ENCODE results near the gene RYR1.
"Not testable (repeated sequence)": the region's sequence is repeated elsewhere in the genome, so short reads cannot be mapped to it uniquely, and the experiment has no call there.

DNA sequence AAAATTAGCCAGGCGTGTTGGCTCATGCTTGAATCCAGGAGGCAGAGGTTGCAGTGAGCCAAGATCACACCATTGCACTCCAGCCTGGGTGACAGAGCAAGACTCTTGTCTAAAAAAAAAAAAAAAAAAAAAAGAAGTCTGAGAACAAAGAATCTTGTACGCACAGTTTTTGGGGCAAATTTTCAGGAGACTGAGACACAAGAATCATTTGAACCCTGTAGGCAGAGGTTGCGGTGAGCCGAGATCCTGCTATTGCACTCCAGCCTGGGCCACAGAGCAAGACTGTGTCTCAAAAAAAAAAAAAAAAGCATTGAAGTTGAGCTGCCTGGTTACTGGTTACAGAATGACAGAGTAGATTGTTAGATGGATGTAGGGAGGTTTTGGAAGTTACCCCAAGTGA, 39.2 kb downstream of the RYR1 start:
- TF ChIP-seq, protein P1, sequence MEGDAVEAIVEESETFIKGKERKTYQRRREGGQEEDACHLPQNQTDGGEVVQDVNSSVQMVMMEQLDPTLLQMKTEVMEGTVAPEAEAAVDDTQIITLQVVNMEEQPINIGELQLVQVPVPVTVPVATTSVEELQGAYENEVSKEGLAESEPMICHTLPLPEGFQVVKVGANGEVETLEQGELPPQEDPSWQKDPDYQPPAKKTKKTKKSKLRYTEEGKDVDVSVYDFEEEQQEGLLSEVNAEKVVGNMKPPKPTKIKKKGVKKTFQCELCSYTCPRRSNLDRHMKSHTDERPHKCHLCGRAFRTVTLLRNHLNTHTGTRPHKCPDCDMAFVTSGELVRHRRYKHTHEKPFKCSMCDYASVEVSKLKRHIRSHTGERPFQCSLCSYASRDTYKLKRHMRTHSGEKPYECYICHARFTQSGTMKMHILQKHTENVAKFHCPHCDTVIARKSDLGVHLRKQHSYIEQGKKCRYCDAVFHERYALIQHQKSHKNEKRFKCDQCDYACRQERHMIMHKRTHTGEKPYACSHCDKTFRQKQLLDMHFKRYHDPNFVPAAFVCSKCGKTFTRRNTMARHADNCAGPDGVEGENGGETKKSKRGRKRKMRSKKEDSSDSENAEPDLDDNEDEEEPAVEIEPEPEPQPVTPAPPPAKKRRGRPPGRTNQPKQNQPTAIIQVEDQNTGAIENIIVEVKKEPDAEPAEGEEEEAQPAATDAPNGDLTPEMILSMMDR (IDR thresholded peaks at IDR 0.05), result not testable (repeated sequence)
- TF ChIP-seq RFX5 (IDR thresholded peaks at IDR 0.05; ENCODE audit: low read length); TCF12 (IDR thresholded peaks at IDR 0.05); NFIC (IDR thresholded peaks at IDR 0.05; ENCODE audit: borderline replicate concordance); FOXM1 (IDR thresholded peaks at IDR 0.05; ENCODE audit: low read depth); POLR2AphosphoS5 (IDR thresholded peaks at IDR 0.05; ENCODE audit: low read depth, low read length); TAF1 (IDR thresholded peaks at IDR 0.05; ENCODE audit: borderline replicate concordance, low read depth, low read length): not testable (repeated sequence)
- TF ChIP-seq, protein P2, sequence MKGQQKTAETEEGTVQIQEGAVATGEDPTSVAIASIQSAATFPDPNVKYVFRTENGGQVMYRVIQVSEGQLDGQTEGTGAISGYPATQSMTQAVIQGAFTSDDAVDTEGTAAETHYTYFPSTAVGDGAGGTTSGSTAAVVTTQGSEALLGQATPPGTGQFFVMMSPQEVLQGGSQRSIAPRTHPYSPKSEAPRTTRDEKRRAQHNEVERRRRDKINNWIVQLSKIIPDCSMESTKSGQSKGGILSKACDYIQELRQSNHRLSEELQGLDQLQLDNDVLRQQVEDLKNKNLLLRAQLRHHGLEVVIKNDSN (IDR thresholded peaks at IDR 0.05; ENCODE audit: borderline replicate concordance, low read depth), result not testable (repeated sequence)
- TF ChIP-seq, protein P3, sequence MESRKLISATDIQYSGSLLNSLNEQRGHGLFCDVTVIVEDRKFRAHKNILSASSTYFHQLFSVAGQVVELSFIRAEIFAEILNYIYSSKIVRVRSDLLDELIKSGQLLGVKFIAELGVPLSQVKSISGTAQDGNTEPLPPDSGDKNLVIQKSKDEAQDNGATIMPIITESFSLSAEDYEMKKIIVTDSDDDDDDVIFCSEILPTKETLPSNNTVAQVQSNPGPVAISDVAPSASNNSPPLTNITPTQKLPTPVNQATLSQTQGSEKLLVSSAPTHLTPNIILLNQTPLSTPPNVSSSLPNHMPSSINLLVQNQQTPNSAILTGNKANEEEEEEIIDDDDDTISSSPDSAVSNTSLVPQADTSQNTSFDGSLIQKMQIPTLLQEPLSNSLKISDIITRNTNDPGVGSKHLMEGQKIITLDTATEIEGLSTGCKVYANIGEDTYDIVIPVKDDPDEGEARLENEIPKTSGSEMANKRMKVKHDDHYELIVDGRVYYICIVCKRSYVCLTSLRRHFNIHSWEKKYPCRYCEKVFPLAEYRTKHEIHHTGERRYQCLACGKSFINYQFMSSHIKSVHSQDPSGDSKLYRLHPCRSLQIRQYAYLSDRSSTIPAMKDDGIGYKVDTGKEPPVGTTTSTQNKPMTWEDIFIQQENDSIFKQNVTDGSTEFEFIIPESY (IDR thresholded peaks at IDR 0.05; ENCODE audit: borderline replicate concordance, low read depth), result not testable (repeated sequence)
- TF ChIP-seq, protein P4, sequence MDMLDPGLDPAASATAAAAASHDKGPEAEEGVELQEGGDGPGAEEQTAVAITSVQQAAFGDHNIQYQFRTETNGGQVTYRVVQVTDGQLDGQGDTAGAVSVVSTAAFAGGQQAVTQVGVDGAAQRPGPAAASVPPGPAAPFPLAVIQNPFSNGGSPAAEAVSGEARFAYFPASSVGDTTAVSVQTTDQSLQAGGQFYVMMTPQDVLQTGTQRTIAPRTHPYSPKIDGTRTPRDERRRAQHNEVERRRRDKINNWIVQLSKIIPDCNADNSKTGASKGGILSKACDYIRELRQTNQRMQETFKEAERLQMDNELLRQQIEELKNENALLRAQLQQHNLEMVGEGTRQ (IDR thresholded peaks at IDR 0.05; ENCODE audit: borderline replicate concordance, low read depth, low read length), result not testable (repeated sequence)

Measured in SK-N-SH (cell line).